Measurements from ENCODE around the gene NDFIP2.

Gene NDFIP2

GRCh38 chr13:79529817-79530216, 48.9 kb downstream of the NDFIP2 start:
- ChIA-PET CTCF (interaction anchor here (1.1 to 3.1 kb wide), 6 partner anchors 11 to 110 kb away, joined by 3 to 17 read pairs (median 6); no protein-coding TSS in a partner anchor), POLR2A (no interaction called here)
- no peak for DNase-seq (ENCODE audit: extremely low spot score)
- no peak for TF ChIP-seq CTCF (IDR thresholded peaks at IDR 0.05; ENCODE audit: control extremely low read depth, extremely low read depth, low read depth, missing control alignments)

- POLR2A ChIA-PET, result no interaction called here
- CTCF ChIA-PET, result interaction anchor here (0.9 to 6.1 kb wide), 6 partner anchors 10 to 110 kb away, joined by 3 to 52 read pairs (median 6); no protein-coding TSS in a partner anchor
- no peak for TF ChIP-seq CTCF (IDR thresholded peaks at IDR 0.05; ENCODE audit: control extremely low read depth, extremely low read depth, low read depth, missing control alignments)
- DNase-seq (ENCODE audit: extremely low spot score), result no peak
Measured at GRCh38 chr13:79530270-79530669, 49.3 kb downstream of the NDFIP2 start.

- TF ChIP-seq CTCF (IDR thresholded peaks at IDR 0.05; ENCODE audit: control extremely low read depth, extremely low read depth, low read depth, missing control alignments), result no peak
- no peak for DNase-seq (ENCODE audit: extremely low spot score)
- CTCF ChIA-PET, result interaction anchor here (0.8 to 6.1 kb wide), 7 partner anchors 9 to 121 kb away, joined by 3 to 52 read pairs (median 6); no protein-coding TSS in a partner anchor
- POLR2A ChIA-PET, result no interaction called here
Measured at GRCh38 chr13:79531542-79532254, 50.7 kb downstream of the NDFIP2 start.

DNA sequence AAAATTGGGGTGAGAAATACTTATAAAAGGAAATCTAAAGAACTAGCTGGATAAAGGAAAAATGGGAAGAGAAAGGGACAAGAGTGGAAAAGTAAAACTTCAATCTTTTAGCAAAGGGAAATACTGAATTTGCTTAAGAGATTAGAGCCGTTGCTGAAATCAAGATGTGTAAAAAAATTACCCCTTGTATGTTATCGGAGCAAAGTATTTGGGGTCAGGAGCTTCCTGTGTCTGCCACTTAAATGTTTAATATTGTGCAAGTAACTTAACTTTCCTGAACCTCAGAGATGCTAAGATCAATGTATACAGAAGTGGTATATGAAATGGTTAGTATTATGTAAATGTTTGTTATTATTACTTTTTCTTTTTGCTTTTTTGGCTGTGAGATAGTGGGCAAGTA, 51.6 kb downstream of the NDFIP2 start:
- ChIA-PET POLR2A (no interaction called here), CTCF (interaction anchor here (1.2 to 6.1 kb wide), 4 partner anchors 10 to 141 kb away, joined by 3 to 52 read pairs (median 4); no protein-coding TSS in a partner anchor)
- no peak for DNase-seq (ENCODE audit: extremely low spot score)
- no peak for TF ChIP-seq CTCF (IDR thresholded peaks at IDR 0.05; ENCODE audit: control extremely low read depth, extremely low read depth, low read depth, missing control alignments)

DNA sequence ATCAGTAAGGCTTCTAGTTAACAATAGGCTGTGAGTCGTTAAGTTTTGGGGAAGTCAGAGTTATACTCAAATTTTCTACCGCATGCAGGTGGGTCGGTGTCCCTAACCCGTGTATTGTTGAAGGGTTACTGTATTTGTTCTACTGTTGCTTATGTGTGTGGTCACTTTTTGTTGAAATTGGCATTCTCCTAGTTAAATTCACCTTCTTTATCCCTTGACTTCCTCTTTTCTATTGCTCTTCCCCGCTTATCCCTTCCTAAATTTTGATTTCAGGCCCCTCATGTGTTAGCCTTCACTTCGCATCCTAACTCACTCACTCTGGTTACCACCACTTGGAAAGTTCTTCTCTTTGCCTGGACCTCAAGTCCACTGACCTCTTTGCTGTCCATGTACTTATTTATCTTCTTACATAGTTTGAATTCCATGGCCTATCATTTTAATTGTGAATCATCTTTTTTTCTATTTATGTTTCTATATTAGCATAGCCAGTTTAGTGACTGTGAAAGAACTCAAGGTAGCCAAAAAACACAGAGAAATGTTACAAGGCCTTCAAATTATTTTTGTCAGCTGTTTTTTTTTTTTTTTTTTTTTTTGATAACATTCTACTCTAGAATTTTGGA, 52.9 kb downstream of the NDFIP2 start:
- POLR2A ChIA-PET, result no interaction called here
- TF ChIP-seq CTCF (IDR thresholded peaks at IDR 0.05; ENCODE audit: control extremely low read depth, extremely low read depth, low read depth, missing control alignments), result no peak
- DNase-seq (ENCODE audit: extremely low spot score), result no peak
- CTCF ChIA-PET, result interaction anchor here (0.9 to 6.1 kb wide), 2 partner anchors 32 to 111 kb away, joined by 3 to 52 read pairs; no protein-coding TSS in a partner anchor

GRCh38 chr13:79534596-79534995, 53.6 kb downstream of the NDFIP2 start:
- ChIA-PET POLR2A (no interaction called here), CTCF (interaction anchor here (0.8 to 6.1 kb wide), 6 partner anchors 10 to 111 kb away, joined by 3 to 52 read pairs (median 3); no protein-coding TSS in a partner anchor)
- no peak for DNase-seq (ENCODE audit: extremely low spot score)
- no peak for TF ChIP-seq CTCF (IDR thresholded peaks at IDR 0.05; ENCODE audit: control extremely low read depth, extremely low read depth, low read depth, missing control alignments)

Measured in GM10248 (cell line).